Measurements from ENCODE around the gene C4BPB.

C4BPB gene

DNA sequence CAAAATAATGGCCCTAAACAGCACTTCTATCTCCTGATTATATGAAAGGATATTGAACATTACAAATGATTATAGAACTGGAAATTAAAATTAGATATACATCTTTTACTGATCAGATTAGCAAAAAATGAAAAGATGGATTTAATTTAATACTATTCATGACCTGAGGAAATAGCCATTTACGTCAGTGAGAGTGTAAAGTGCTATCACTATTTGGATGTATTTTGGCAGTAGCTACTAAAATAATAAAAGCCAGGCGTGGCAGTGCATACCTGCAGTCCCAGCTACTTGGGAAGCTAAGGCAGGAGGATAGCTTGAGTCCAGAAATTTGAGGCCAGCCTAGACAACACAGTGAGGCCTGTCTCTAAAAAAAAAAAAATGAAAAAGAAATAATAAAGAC lies 5.3 kb downstream of the C4BPB start:
- Histone ChIP-seq H3K9ac (ENCODE audit: low read length) (no peak overlapping the region), H3K27me3 (ENCODE audit: control insufficient read depth, insufficient read depth, low read length) (no peaks in the 10 kb centered on the region), H3K4me3 (ENCODE audit: low read length) (no peak overlapping the region), H3K36me3 (ENCODE audit: control insufficient read depth, insufficient read depth, low read length) (no peaks in the 10 kb centered on the region), H3K9me3 (ENCODE audit: control insufficient read depth, low read length) (no peaks in the 10 kb centered on the region), H3K4me1 (ENCODE audit: control insufficient read depth, insufficient read depth, low read length) (peaks cover 11% of the 10 kb centered on the region)

DNA sequence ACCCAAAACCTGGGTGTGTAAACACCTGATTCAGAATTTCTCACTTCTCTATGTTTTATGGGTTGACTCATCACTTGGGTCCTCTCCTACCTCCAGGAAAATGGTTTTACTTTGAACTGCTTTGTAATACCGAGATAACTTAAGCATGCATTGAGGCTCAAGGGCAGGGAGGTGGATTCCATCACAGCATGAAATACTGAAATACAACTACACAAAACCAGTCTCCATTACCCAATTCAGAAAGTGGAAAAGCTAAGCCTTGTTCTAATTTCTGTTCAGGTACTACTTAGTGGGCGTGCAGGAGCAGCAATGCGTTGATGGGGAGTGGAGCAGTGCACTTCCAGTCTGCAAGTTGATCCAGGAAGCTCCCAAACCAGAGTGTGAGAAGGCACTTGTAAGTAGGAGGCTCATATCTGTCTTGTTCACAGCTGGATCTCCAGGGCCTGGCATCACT lies 9.2 kb downstream of the C4BPB start:
- Histone ChIP-seq H3K4me1 (ENCODE audit: control insufficient read depth, insufficient read depth, low read length) (no peaks in the 10 kb centered on the region), H3K4me3 (ENCODE audit: low read length) (no peak overlapping the region), H3K9ac (ENCODE audit: low read length) (no peak overlapping the region), H3K9me3 (ENCODE audit: control insufficient read depth, low read length) (no peaks in the 10 kb centered on the region), H3K36me3 (ENCODE audit: control insufficient read depth, insufficient read depth, low read length) (no peaks in the 10 kb centered on the region), H3K27me3 (ENCODE audit: control insufficient read depth, insufficient read depth, low read length) (no peaks in the 10 kb centered on the region)

DNA sequence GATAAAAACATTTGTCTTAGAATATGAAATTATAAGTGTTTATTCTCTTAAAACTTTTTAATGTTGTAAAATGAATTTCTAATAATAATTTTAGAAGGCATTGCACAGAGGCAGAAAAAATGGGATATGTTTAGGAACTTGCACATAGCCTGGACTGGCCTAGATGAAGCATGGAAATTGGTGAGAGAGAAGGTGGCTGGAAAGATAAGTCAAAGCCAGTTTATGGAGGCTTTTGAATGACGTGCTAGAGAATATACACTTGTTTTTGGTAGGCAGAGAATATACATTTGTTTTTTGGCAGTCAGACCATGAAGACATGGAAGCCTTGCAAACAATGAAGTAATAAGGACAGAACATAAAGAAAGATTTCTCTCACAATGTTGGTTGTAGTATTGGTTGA lies 13.1 kb downstream of the C4BPB start:
- Histone ChIP-seq H3K9me3 (ENCODE audit: control insufficient read depth, low read length) (no peaks in the 10 kb centered on the region), H3K4me3 (ENCODE audit: low read length) (no peak overlapping the region), H3K4me1 (ENCODE audit: control insufficient read depth, insufficient read depth, low read length) (no peaks in the 10 kb centered on the region), H3K36me3 (ENCODE audit: control insufficient read depth, insufficient read depth, low read length) (no peaks in the 10 kb centered on the region), H3K9ac (ENCODE audit: low read length) (no peak overlapping the region), H3K27me3 (ENCODE audit: control insufficient read depth, insufficient read depth, low read length) (no peaks in the 10 kb centered on the region)

DNA sequence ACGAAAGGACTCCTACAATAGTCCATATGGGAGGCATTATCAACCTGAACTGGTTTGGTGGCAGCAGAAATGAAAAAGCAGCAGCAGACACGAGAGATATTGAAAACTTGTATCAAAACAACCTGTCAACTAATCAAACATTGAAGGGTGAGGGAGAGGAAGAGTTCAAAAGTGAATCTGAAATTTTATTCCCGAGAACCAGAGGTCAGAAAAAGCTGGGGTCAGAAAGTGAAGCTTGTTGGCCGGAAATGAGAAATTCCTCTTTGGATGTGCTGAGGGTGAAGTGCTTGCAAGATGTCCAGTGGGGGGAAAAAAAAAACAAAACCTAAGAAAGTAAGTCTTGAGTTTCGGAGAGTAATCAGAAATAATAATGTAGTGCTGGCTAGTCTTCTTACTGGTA lies 13.5 kb downstream of the C4BPB start:
- Histone ChIP-seq H3K36me3 (ENCODE audit: control insufficient read depth, insufficient read depth, low read length) (no peaks in the 10 kb centered on the region), H3K27me3 (ENCODE audit: control insufficient read depth, insufficient read depth, low read length) (no peaks in the 10 kb centered on the region), H3K9me3 (ENCODE audit: control insufficient read depth, low read length) (no peaks in the 10 kb centered on the region), H3K4me3 (ENCODE audit: low read length) (no peak overlapping the region), H3K4me1 (ENCODE audit: control insufficient read depth, insufficient read depth, low read length) (no peaks in the 10 kb centered on the region), H3K9ac (ENCODE audit: low read length) (no peak overlapping the region)

DNA sequence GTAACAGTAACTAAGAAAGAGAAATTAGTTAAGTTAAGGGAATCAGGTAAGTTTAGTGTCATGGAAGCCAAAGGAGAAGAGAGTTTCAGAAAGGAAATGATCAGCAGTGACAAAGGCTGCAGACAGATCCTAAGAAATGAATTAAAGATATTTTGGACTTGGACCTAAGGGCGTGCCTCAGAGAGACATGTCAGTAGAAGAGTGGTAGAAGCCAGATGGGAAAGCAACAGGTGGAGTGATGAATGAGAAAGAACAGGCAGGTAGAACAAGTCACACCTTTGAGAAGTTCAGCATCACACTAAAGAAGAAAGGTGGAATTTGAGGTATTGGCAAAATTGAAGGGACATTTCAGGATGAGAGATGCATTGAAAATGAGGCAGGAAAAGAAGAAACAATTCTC lies 14.0 kb downstream of the C4BPB start:
- H3K9me3 ChIP-seq (ENCODE audit: control insufficient read depth, low read length): no peaks in the 10 kb centered on the region
- no peaks in the 10 kb centered on the region for H3K27me3 ChIP-seq (ENCODE audit: control insufficient read depth, insufficient read depth, low read length)

DNA sequence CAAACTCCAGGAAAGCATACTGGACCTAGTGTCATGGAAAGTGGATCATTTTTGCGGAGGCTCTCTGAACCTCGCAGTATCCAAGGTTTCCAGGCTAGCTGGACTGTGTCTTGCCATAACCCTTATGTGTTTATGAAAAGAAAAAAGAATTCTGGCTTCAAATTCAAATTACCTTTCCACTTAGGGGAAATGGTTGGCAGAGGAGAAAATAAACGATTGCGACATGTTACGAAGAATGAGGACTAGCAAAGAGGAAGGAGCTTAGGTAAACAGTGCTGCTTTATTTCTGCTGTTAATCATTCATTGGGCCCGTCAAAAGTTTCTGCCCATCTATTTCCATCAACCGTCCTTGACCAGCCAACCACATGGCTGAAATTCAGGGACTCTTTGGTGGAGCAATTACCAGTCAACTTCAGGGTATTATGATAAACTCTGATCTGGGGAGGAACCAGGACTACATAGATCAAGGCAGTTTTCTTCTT lies 15.3 kb downstream of the C4BPB start, which contains the start of gene C4BPA:
C4BPA (plus strand) TSS at position 342 of the 482 bp plus-strand sequence. CDS start 8,793 bp downstream, outside the sequence.
- H3K4me1 ChIP-seq (ENCODE audit: control insufficient read depth, insufficient read depth, low read length): no peaks in the 10 kb centered on the region
- no peaks in the 10 kb centered on the region for H3K9me3 ChIP-seq (ENCODE audit: control insufficient read depth, low read length)
- no peaks in the 10 kb centered on the region for H3K27me3 ChIP-seq (ENCODE audit: control insufficient read depth, insufficient read depth, low read length)
- no peaks in the 10 kb centered on the region for H3K36me3 ChIP-seq (ENCODE audit: control insufficient read depth, insufficient read depth, low read length)
- H3K4me3 ChIP-seq (ENCODE audit: low read length): no peak within 1 kb of the TSS
- H3K9ac ChIP-seq (ENCODE audit: low read length): no peak within 1 kb of the TSS

More for the DNA sequence above, 14.0 kb downstream of the C4BPB start:
- Histone ChIP-seq H3K9ac (ENCODE audit: low read length) (no peak overlapping the region), H3K4me3 (ENCODE audit: low read length) (no peak overlapping the region), H3K36me3 (ENCODE audit: control insufficient read depth, insufficient read depth, low read length) (no peaks in the 10 kb centered on the region), H3K4me1 (ENCODE audit: control insufficient read depth, insufficient read depth, low read length) (no peaks in the 10 kb centered on the region)

DNA sequence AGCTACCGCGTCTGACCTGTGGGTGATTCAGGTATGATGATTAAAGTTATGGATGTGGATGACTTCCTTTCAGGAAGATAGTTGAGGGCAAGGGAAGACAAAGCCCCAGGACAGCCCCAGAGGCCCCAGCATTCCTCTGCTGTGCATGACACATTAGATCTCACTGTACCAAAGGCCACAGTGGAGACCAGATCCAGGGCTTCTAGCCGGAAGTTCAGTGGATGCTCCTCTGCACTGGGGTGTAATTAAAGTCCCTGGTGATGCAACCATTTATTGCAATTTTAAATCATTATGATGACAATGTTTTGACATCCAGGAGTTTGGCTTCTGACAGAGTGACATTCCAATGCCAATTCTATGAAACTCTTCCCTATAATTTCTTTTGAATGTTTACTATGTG lies 20.3 kb downstream of the C4BPB start:
- Histone ChIP-seq H3K4me1 (ENCODE audit: control insufficient read depth, insufficient read depth, low read length) (no peaks in the 10 kb centered on the region), H3K9me3 (ENCODE audit: control insufficient read depth, low read length) (no peaks in the 10 kb centered on the region), H3K4me3 (ENCODE audit: low read length) (no peak overlapping the region), H3K27me3 (ENCODE audit: control insufficient read depth, insufficient read depth, low read length) (no peaks in the 10 kb centered on the region), H3K36me3 (ENCODE audit: control insufficient read depth, insufficient read depth, low read length) (no peaks in the 10 kb centered on the region), H3K9ac (ENCODE audit: low read length) (no peak overlapping the region)

DNA sequence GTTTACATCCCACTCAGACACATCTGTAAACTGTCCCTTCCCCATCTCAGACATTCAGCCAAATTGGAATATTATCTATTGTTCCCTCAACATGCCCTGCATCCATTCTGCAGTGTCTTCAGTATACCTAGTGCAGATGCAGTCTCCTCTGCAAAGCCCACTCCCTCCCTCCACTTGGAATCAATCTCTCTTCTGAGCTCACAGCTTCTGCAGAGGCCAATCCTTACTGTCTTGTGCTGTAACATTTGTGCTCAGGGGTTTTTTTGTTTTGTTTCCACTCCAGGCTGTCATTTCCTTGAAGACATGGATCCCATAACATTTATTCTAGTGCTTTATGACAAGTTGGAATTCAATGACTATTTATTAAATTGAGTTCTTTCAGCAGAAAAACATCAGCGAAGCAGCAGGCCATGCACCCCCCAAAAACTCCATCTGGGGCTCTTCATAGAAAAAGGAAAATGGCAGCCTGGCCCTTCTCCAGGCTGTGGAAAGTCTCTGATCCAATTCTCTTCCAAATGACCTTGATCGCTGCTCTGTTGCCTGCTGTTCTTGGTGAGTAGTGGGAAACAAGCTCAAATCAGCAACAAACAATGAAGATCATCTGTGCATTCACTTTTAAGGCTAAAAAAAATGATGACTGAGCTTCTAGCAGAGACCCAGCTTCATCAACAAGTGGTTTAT lies 24.1 kb downstream of the C4BPB start:
- Histone ChIP-seq H3K4me3 (ENCODE audit: low read length) (no peak overlapping the region), H3K36me3 (ENCODE audit: control insufficient read depth, insufficient read depth, low read length) (no peaks in the 10 kb centered on the region), H3K9ac (ENCODE audit: low read length) (no peak overlapping the region), H3K4me1 (ENCODE audit: control insufficient read depth, insufficient read depth, low read length) (no peaks in the 10 kb centered on the region), H3K27me3 (ENCODE audit: control insufficient read depth, insufficient read depth, low read length) (no peaks in the 10 kb centered on the region), H3K9me3 (ENCODE audit: control insufficient read depth, low read length) (no peaks in the 10 kb centered on the region)

DNA sequence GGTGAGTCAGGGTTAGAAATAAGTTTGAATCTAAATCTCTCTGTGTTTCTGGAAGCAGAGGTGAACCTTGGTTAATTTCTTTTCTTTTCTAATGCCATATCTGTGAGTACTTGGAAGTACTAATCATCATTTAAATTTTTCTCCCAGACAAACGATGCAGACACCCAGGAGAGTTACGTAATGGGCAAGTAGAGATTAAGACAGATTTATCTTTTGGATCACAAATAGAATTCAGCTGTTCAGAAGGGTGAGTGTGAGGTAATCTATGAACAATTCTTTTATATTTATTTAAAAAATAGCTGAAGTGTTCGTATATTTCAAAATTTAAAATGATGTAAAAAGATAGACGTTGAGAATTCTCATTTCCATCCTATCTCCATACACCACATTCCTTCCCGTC lies 26.6 kb downstream of the C4BPB start:
- H3K36me3 ChIP-seq (ENCODE audit: control insufficient read depth, insufficient read depth, low read length): no peaks in the 10 kb centered on the region

DNA sequence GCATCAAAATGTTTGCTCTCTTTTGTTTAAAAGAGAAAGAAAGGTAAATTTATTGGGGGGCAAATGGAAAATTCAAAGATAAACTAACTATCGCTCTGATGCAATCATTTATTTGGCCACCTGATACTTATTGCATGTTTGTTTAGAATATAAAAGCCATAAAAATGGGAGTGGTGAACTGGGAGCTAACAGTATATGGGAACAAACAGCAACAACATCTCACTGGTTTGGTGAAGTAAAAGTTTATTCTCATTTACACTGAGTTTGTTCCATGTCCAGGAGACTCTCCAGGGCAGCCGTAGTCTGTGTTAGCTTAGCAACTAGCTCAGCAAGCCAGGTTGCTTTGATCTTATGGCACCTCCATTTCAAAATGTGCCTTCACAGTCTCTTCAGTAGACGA lies 35.7 kb downstream of the C4BPB start:
- H3K9me3 ChIP-seq (ENCODE audit: control insufficient read depth, low read length): no peaks in the 10 kb centered on the region
- no peak overlapping the region for H3K4me3 ChIP-seq (ENCODE audit: low read length)
- H3K4me1 ChIP-seq (ENCODE audit: control insufficient read depth, insufficient read depth, low read length): no peaks in the 10 kb centered on the region
- H3K27me3 ChIP-seq (ENCODE audit: control insufficient read depth, insufficient read depth, low read length): no peaks in the 10 kb centered on the region
- no peaks in the 10 kb centered on the region for H3K36me3 ChIP-seq (ENCODE audit: control insufficient read depth, insufficient read depth, low read length)
- no peak overlapping the region for H3K9ac ChIP-seq (ENCODE audit: low read length)

More for the DNA sequence above, 26.6 kb downstream of the C4BPB start:
- H3K9me3 ChIP-seq (ENCODE audit: control insufficient read depth, low read length): no peaks in the 10 kb centered on the region
- H3K4me1 ChIP-seq (ENCODE audit: control insufficient read depth, insufficient read depth, low read length): no peaks in the 10 kb centered on the region
- H3K9ac ChIP-seq (ENCODE audit: low read length): no peak overlapping the region
- no peaks in the 10 kb centered on the region for H3K27me3 ChIP-seq (ENCODE audit: control insufficient read depth, insufficient read depth, low read length)
- H3K4me3 ChIP-seq (ENCODE audit: low read length): no peak overlapping the region

DNA sequence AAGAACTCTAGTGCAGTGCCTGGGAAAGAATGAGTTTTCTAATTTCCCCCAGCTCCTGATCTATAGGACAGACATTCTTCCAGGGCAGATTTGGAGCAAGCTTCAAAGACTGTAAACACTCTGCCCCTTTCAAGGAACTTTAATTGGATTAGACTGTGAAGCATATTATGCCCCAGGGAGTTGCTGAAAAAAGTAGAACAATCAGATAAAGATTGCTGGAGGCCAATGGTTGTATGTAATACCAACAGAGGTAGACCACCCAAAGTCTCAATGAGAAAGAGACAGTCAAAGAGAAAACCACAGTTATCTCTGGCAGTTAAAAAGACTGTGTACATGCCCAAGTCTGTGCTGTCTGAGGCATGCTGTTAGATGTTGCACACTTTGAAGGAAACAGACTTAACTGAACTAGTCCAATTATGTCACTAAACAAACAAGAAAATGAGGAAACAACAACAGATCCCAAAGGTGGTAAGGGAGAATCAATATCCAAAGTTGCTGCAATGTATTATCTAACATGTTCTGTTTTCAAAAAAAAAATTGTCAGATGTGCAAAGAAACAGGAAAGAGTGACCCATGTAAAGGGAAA lies 39.8 kb downstream of the C4BPB start:
- Histone ChIP-seq H3K4me3 (ENCODE audit: low read length) (no peak overlapping the region), H3K36me3 (ENCODE audit: control insufficient read depth, insufficient read depth, low read length) (no peaks in the 10 kb centered on the region), H3K27me3 (ENCODE audit: control insufficient read depth, insufficient read depth, low read length) (no peaks in the 10 kb centered on the region), H3K9ac (ENCODE audit: low read length) (no peak overlapping the region), H3K4me1 (ENCODE audit: control insufficient read depth, insufficient read depth, low read length) (no peaks in the 10 kb centered on the region), H3K9me3 (ENCODE audit: control insufficient read depth, low read length) (no peaks in the 10 kb centered on the region)

DNA sequence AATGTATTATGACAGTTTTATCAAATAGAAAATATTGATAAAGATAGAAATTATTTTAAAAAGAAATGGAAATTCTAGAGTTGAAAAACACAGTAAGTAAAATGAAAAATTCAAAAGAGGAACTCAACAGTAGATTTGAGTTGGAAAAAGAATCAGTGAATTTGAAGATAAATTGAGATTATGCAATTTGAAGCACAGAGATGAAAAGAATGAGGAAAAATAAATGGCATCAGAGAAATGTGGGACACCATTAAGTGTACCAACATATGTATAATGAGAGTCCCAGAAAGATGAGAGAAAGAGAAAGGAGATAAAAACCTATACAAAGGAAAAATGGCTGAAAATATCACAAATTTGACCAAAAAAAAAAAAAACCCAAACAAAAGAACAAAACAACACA lies 40.4 kb downstream of the C4BPB start:
- H3K9ac ChIP-seq (ENCODE audit: low read length): no peak overlapping the region
- H3K27me3 ChIP-seq (ENCODE audit: control insufficient read depth, insufficient read depth, low read length): no peaks in the 10 kb centered on the region
- no peaks in the 10 kb centered on the region for H3K4me1 ChIP-seq (ENCODE audit: control insufficient read depth, insufficient read depth, low read length)
- H3K36me3 ChIP-seq (ENCODE audit: control insufficient read depth, insufficient read depth, low read length): no peaks in the 10 kb centered on the region
- H3K9me3 ChIP-seq (ENCODE audit: control insufficient read depth, low read length): no peaks in the 10 kb centered on the region
- no peak overlapping the region for H3K4me3 ChIP-seq (ENCODE audit: low read length)
